ENCODE measurements around the gene RSPH10B2. TPM values are rescaled to one million over a fixed set of nuclear protein-coding genes. Genes with fewer than 3 reads are reported as not detected.
"Not testable (repeated sequence)": the region's sequence is repeated elsewhere in the genome, so short reads cannot be mapped to it uniquely, and the experiment has no call there.

RSPH10B2 gene
- polyA plus RNA-seq, 1 donor (not counting 4 experiments of a cell fraction or from before 2014, with no cell fraction given) = not detected

- H3K79me2 ChIP-seq (ENCODE audit: control insufficient read depth, insufficient read depth, low read length); H3K4me1 ChIP-seq (ENCODE audit: control insufficient read depth, extremely low read depth, insufficient read depth, low read length); H4K20me1 ChIP-seq (ENCODE audit: control insufficient read depth, extremely low read depth, insufficient read depth, low read length); H3K4me2 ChIP-seq (ENCODE audit: control insufficient read depth, extremely low read depth, insufficient read depth, low read depth, low read length); H3K9me3 ChIP-seq (ENCODE audit: control insufficient read depth, low read depth, low read length); DNase-seq (ENCODE audit: low read depth, low spot score); H3K9ac ChIP-seq (ENCODE audit: control insufficient read depth, extremely low read depth, insufficient read depth, low read length); H3K9me1 ChIP-seq (ENCODE audit: control insufficient read depth, extremely low read depth, insufficient read depth, low read length); H3K27me3 ChIP-seq (ENCODE audit: control insufficient read depth, extremely low read depth, insufficient read depth, low read length); H2AFZ ChIP-seq (ENCODE audit: control insufficient read depth, low read length); H3K4me3 ChIP-seq (ENCODE audit: control insufficient read depth in 2 of 3, extremely low read depth in 1 of 3, insufficient read depth in 2 of 3, low read depth in 1 of 3, low read length in 3 of 3); H3K36me3 ChIP-seq (ENCODE audit: control insufficient read depth in 2 of 2, extremely low read depth in 1 of 2, insufficient read depth in 2 of 2, low read length in 2 of 2); FAIRE-seq; dilution Hi-C loops (cut with MboI; ENCODE audit: extremely low pct_ligation_motif_present, low sequenced_read_pairs); H3K27ac ChIP-seq (ENCODE audit: control insufficient read depth, insufficient read depth, low read length): not testable (repeated sequence)
These were observed 35.5 kb downstream of the RSPH10B2 start for GRCh38 chr7:6789353-6789752.

GRCh38 chr7:6792113-6792872, 38.4 kb downstream of the RSPH10B2 start:
- H3K27me3 ChIP-seq (ENCODE audit: control insufficient read depth, extremely low read depth, insufficient read depth, low read length); H2AFZ ChIP-seq (ENCODE audit: control insufficient read depth, low read length); H3K9ac ChIP-seq (ENCODE audit: control insufficient read depth, extremely low read depth, insufficient read depth, low read length); H4K20me1 ChIP-seq (ENCODE audit: control insufficient read depth, extremely low read depth, insufficient read depth, low read length); H3K4me2 ChIP-seq (ENCODE audit: control insufficient read depth, extremely low read depth, insufficient read depth, low read depth, low read length); H3K27ac ChIP-seq (ENCODE audit: control insufficient read depth, insufficient read depth, low read length); dilution Hi-C loops (cut with MboI; ENCODE audit: extremely low pct_ligation_motif_present, low sequenced_read_pairs); H3K9me1 ChIP-seq (ENCODE audit: control insufficient read depth, extremely low read depth, insufficient read depth, low read length); DNase-seq (ENCODE audit: low read depth, low spot score); H3K4me3 ChIP-seq (ENCODE audit: control insufficient read depth in 2 of 3, extremely low read depth in 1 of 3, insufficient read depth in 2 of 3, low read depth in 1 of 3, low read length in 3 of 3); H3K9me3 ChIP-seq (ENCODE audit: control insufficient read depth, low read depth, low read length); H3K79me2 ChIP-seq (ENCODE audit: control insufficient read depth, insufficient read depth, low read length); H3K36me3 ChIP-seq (ENCODE audit: control insufficient read depth in 2 of 2, extremely low read depth in 1 of 2, insufficient read depth in 2 of 2, low read length in 2 of 2); H3K4me1 ChIP-seq (ENCODE audit: control insufficient read depth, extremely low read depth, insufficient read depth, low read length): not testable (repeated sequence)
- FAIRE-seq = peak; percentile 5

- FAIRE-seq; DNase-seq (ENCODE audit: low read depth, low spot score); H3K9me3 ChIP-seq (ENCODE audit: control insufficient read depth, low read depth, low read length); dilution Hi-C loops (cut with MboI; ENCODE audit: extremely low pct_ligation_motif_present, low sequenced_read_pairs); H3K27ac ChIP-seq (ENCODE audit: control insufficient read depth, insufficient read depth, low read length); H4K20me1 ChIP-seq (ENCODE audit: control insufficient read depth, extremely low read depth, insufficient read depth, low read length); H3K79me2 ChIP-seq (ENCODE audit: control insufficient read depth, insufficient read depth, low read length); H3K9ac ChIP-seq (ENCODE audit: control insufficient read depth, extremely low read depth, insufficient read depth, low read length); H3K36me3 ChIP-seq (ENCODE audit: control insufficient read depth in 2 of 2, extremely low read depth in 1 of 2, insufficient read depth in 2 of 2, low read length in 2 of 2); H3K9me1 ChIP-seq (ENCODE audit: control insufficient read depth, extremely low read depth, insufficient read depth, low read length); H3K4me2 ChIP-seq (ENCODE audit: control insufficient read depth, extremely low read depth, insufficient read depth, low read depth, low read length); H2AFZ ChIP-seq (ENCODE audit: control insufficient read depth, low read length); H3K27me3 ChIP-seq (ENCODE audit: control insufficient read depth, extremely low read depth, insufficient read depth, low read length); H3K4me3 ChIP-seq (ENCODE audit: control insufficient read depth in 2 of 3, extremely low read depth in 1 of 3, insufficient read depth in 2 of 3, low read depth in 1 of 3, low read length in 3 of 3); H3K4me1 ChIP-seq (ENCODE audit: control insufficient read depth, extremely low read depth, insufficient read depth, low read length): not testable (repeated sequence)
These were observed 40.4 kb downstream of the RSPH10B2 start for GRCh38 chr7:6794276-6794675.

DNA sequence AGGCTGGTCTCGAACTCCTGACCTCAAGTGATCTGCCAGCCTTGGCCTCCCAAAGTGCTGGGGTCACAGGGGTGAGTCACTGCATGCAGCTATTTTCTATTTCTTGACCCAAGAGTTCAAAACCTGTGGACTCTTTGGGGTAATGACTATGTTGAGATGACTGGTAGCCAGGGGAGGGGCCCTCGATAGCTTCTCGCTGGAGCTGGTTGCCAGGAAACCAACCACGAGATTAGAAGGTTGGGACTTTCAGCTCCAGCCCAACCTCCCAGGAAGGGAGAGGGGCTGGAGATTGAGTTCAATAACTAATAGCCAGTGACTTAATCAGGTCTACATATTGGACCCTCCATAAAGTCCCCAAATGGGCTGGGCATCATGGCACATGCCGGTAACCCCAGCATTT, 43.3 kb downstream of the RSPH10B2 start:
- H3K4me1 ChIP-seq (ENCODE audit: control insufficient read depth, extremely low read depth, insufficient read depth, low read length); H4K20me1 ChIP-seq (ENCODE audit: control insufficient read depth, extremely low read depth, insufficient read depth, low read length); H2AFZ ChIP-seq (ENCODE audit: control insufficient read depth, low read length); H3K27me3 ChIP-seq (ENCODE audit: control insufficient read depth, extremely low read depth, insufficient read depth, low read length); DNase-seq (ENCODE audit: low read depth, low spot score); H3K27ac ChIP-seq (ENCODE audit: control insufficient read depth, insufficient read depth, low read length); H3K9me3 ChIP-seq (ENCODE audit: control insufficient read depth, low read depth, low read length); H3K4me3 ChIP-seq (ENCODE audit: control insufficient read depth in 2 of 3, extremely low read depth in 1 of 3, insufficient read depth in 2 of 3, low read depth in 1 of 3, low read length in 3 of 3); H3K9me1 ChIP-seq (ENCODE audit: control insufficient read depth, extremely low read depth, insufficient read depth, low read length); H3K4me2 ChIP-seq (ENCODE audit: control insufficient read depth, extremely low read depth, insufficient read depth, low read depth, low read length); H3K9ac ChIP-seq (ENCODE audit: control insufficient read depth, extremely low read depth, insufficient read depth, low read length); H3K79me2 ChIP-seq (ENCODE audit: control insufficient read depth, insufficient read depth, low read length); H3K36me3 ChIP-seq (ENCODE audit: control insufficient read depth in 2 of 2, extremely low read depth in 1 of 2, insufficient read depth in 2 of 2, low read length in 2 of 2); dilution Hi-C loops (cut with MboI; ENCODE audit: extremely low pct_ligation_motif_present, low sequenced_read_pairs); FAIRE-seq: not testable (repeated sequence)

GRCh38 chr7:6798047-6798446, 44.1 kb downstream of the RSPH10B2 start:
- H3K27me3 ChIP-seq (ENCODE audit: control insufficient read depth, extremely low read depth, insufficient read depth, low read length); H3K36me3 ChIP-seq (ENCODE audit: control insufficient read depth in 2 of 2, extremely low read depth in 1 of 2, insufficient read depth in 2 of 2, low read length in 2 of 2); H3K9me1 ChIP-seq (ENCODE audit: control insufficient read depth, extremely low read depth, insufficient read depth, low read length); H3K9ac ChIP-seq (ENCODE audit: control insufficient read depth, extremely low read depth, insufficient read depth, low read length); H4K20me1 ChIP-seq (ENCODE audit: control insufficient read depth, extremely low read depth, insufficient read depth, low read length); DNase-seq (ENCODE audit: low read depth, low spot score); H3K4me2 ChIP-seq (ENCODE audit: control insufficient read depth, extremely low read depth, insufficient read depth, low read depth, low read length); H3K27ac ChIP-seq (ENCODE audit: control insufficient read depth, insufficient read depth, low read length); H3K79me2 ChIP-seq (ENCODE audit: control insufficient read depth, insufficient read depth, low read length); FAIRE-seq; H3K4me3 ChIP-seq (ENCODE audit: control insufficient read depth in 2 of 3, extremely low read depth in 1 of 3, insufficient read depth in 2 of 3, low read depth in 1 of 3, low read length in 3 of 3); H3K9me3 ChIP-seq (ENCODE audit: control insufficient read depth, low read depth, low read length); H2AFZ ChIP-seq (ENCODE audit: control insufficient read depth, low read length); dilution Hi-C loops (cut with MboI; ENCODE audit: extremely low pct_ligation_motif_present, low sequenced_read_pairs); H3K4me1 ChIP-seq (ENCODE audit: control insufficient read depth, extremely low read depth, insufficient read depth, low read length): not testable (repeated sequence)

Measured in keratinocyte (primary cell).